ENCODE results near the gene PGC.
"Not testable (repeated sequence)": the region's sequence is repeated elsewhere in the genome, so short reads cannot be mapped to it uniquely, and the experiment has no call there.

The PGC gene

DNA sequence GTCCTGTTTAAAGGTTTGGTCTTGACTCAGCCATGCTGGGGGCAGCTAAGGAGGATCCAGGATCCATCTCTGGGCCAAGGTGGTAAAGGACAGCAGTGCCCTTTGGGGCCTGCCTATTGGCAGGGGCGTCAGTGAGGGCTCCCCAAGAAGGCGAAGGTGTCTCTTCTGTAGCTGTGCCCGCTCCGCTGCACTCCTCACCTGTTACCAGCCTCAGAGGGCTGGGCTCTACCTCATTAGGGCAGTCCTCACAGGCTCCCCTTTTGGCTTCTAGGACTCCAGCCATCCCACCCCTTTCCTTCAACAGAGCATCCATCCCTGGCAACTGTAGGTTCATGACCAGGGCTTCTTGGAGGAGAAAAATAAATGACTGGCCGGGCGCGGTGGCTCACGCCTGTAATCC lies 22.2 kb upstream of the PGC start:
- H3K36me3 ChIP-seq (ENCODE audit: insufficient read depth, low read length) = peaks cover 2% of the 10 kb centered on the region; the same call in 1 of the 2 replicates
- no peak overlapping the region for H3K4me3 ChIP-seq
- DNase-seq (ENCODE audit: low read depth, low spot score) = no peak
- TF ChIP-seq EZH2 (IDR thresholded peaks at IDR 0.05) (no peak), POLR2AphosphoS5 (IDR thresholded peaks at IDR 0.05; ENCODE audit: borderline replicate concordance, low read depth, low read length) (no peak), FOXP2 (optimal IDR thresholded peaks at IDR 0.05; ENCODE audit: control extremely low read depth, extremely low read length, insufficient read depth) (no peak)
- H3K9ac ChIP-seq (ENCODE audit: insufficient read length) = no peak overlapping the region
- H3K9me3 ChIP-seq (ENCODE audit: low read depth, low read length) = no peaks in the 10 kb centered on the region
- no peak overlapping the region for H3K27ac ChIP-seq

DNA sequence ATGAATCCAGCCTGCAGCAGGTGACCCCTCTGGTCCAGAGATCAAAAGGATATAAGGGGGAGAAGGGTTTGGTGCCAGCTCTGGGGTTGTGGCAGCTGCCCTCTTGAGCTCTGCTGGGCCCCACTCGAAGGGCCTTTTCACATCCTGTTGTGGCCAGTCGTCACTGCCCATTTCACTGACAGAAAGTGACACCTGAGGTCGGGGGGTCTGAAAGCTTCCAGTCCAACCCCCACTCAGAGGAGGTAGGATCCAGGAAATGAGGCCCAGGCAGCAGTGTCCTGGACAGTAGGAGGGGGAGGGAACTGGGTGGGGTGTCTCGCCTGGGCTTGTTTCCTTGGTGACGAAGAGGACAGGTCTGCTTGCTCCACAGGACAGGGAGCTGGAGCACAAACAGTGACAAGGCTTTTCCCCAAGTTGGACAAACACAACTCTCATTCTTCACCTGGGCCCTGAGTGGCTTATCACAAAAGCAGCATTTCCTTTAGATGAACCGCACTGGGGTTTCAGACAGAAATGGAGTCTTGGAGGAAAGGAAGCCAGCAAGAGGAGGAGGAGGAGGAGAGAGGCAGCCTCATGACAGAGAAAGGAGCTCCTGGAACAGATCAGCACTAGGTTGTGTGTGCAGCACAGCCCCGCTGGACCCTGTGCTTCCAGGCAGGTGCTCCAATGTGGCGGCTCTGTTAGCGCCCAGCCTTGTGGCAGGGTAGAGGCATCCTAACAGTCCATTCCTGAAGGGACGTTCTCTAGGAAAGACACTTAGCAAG lies 21.5 kb upstream of the PGC start:
- no peaks in the 10 kb centered on the region; the same call in 1 of the 2 replicates for H3K36me3 ChIP-seq (ENCODE audit: insufficient read depth, low read length)
- no peaks in the 10 kb centered on the region for H3K9me3 ChIP-seq (ENCODE audit: low read depth, low read length)
- no peak for DNase-seq (ENCODE audit: low read depth, low spot score)
- H3K4me3 ChIP-seq = no peak overlapping the region
- no peak overlapping the region for H3K9ac ChIP-seq (ENCODE audit: insufficient read length)
- H3K27ac ChIP-seq = no peak overlapping the region
- no peak for TF ChIP-seq POLR2AphosphoS5 (IDR thresholded peaks at IDR 0.05; ENCODE audit: borderline replicate concordance, low read depth, low read length)
- no peak for TF ChIP-seq FOXP2 (optimal IDR thresholded peaks at IDR 0.05; ENCODE audit: control extremely low read depth, extremely low read length, insufficient read depth)
- no peak for TF ChIP-seq EZH2 (IDR thresholded peaks at IDR 0.05)

DNA sequence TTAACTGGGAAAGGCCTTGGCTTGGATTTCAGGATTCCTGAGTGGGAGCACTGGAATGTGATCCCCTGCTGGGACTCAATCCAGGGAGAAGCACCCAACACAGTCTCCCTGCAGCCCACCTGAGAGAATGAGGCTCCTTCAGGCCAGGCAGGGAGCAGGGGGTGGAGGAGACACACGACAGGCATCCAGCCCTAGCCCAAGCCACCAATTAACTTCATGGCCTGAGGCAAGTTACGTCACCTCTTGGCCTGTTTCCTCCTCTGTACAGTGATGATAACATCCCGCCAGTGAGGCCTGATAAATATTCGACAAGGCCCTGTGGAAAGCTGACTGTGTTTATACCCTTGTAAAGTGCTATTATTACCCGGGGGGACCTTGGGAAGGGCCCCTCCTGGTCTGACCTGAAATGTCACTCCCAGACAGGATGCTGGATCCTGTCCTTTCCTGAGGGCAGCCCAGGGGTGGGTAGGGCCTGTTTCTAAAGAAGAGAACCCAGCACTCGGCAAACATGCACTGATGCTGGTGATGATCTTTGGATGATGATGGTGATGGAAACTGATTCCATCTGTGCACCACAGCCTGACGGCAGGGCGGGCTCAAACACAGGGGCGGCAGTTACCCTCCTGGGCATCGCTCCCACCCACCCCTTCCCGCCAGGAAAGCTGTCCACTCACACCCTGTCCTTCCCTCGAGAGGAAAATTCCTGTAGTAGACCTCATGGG lies 20.1 kb upstream of the PGC start:
- H3K4me3 ChIP-seq = no peak overlapping the region
- no peak for TF ChIP-seq FOXP2 (optimal IDR thresholded peaks at IDR 0.05; ENCODE audit: control extremely low read depth, extremely low read length, insufficient read depth)
- no peak for TF ChIP-seq POLR2AphosphoS5 (IDR thresholded peaks at IDR 0.05; ENCODE audit: borderline replicate concordance, low read depth, low read length)
- no peak for TF ChIP-seq EZH2 (IDR thresholded peaks at IDR 0.05)
- no peak overlapping the region for H3K27ac ChIP-seq
- no peaks in the 10 kb centered on the region for H3K9me3 ChIP-seq (ENCODE audit: low read depth, low read length)
- H3K36me3 ChIP-seq (ENCODE audit: insufficient read depth, low read length) = no peaks in the 10 kb centered on the region; the same call in 1 of the 2 replicates
- DNase-seq (ENCODE audit: low read depth, low spot score) = no peak
- no peak overlapping the region for H3K9ac ChIP-seq (ENCODE audit: insufficient read length)

DNA sequence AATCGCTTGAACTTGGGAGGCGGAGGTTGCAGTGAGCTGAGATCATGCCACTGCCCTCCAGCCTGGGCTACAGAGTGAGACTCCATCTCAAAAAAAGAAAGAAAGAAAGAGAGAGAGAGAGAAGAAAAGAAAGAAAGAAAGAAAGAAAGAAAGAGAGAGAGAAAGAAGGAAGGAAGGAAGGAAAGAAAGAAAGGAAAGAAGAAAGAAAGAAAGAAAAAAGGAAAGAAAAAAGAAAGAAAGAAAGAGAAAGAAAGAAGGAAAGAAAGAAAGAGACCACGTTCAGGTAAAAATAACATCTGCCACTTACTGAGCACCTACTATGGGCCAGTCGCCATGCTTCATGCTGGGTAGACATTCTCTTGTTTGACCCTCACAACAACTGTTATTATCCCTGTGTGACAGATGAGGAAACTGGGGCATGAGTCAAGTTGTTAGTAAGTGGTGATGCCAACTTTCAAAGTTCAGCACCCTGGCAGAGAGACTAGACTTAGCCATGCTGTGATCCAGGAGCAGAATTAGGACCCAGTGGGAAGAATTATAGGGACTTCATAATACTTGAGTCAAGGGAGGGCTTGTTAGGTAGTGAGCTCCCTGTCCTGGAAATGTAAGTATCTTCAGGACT lies 19.0 kb upstream of the PGC start:
- H3K36me3 ChIP-seq (ENCODE audit: insufficient read depth, low read length); H3K9ac ChIP-seq (ENCODE audit: insufficient read length); DNase-seq (ENCODE audit: low read depth, low spot score); H3K27ac ChIP-seq; H3K9me3 ChIP-seq (ENCODE audit: low read depth, low read length); H3K4me3 ChIP-seq: not testable (repeated sequence)

DNA sequence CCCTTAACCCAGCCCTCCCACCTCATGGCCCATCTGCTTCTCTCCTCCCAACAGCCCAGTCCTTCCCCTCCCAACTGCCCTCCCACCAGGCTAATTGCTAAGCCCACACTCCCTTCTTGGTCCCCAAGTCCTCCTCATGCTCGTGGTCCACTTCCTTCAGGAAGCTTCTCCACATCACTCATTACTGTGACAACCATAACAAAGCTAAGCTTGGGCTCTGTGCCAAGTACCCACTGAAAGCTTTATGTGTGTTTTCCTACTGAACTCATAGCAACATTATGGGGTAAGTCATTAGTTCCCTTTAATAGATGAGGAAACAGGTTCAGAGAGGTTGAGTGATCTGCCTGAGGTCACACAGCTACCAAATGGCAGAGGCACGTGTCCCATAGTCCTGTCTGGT lies 16.3 kb upstream of the PGC start:
- DNase-seq (ENCODE audit: low read depth, low spot score) = no peak
- Histone ChIP-seq H3K36me3 (ENCODE audit: insufficient read depth, low read length) (no peaks in the 10 kb centered on the region), H3K9me3 (ENCODE audit: low read depth, low read length) (no peaks in the 10 kb centered on the region), H3K9ac (ENCODE audit: insufficient read length) (no peak overlapping the region), H3K27ac (no peak overlapping the region), H3K4me3 (no peak overlapping the region)
- no peak for TF ChIP-seq EZH2 (IDR thresholded peaks at IDR 0.05)
- TF ChIP-seq FOXP2 (optimal IDR thresholded peaks at IDR 0.05; ENCODE audit: control extremely low read depth, extremely low read length, insufficient read depth) = no peak
- no peak for TF ChIP-seq POLR2AphosphoS5 (IDR thresholded peaks at IDR 0.05; ENCODE audit: borderline replicate concordance, low read depth, low read length)

DNA sequence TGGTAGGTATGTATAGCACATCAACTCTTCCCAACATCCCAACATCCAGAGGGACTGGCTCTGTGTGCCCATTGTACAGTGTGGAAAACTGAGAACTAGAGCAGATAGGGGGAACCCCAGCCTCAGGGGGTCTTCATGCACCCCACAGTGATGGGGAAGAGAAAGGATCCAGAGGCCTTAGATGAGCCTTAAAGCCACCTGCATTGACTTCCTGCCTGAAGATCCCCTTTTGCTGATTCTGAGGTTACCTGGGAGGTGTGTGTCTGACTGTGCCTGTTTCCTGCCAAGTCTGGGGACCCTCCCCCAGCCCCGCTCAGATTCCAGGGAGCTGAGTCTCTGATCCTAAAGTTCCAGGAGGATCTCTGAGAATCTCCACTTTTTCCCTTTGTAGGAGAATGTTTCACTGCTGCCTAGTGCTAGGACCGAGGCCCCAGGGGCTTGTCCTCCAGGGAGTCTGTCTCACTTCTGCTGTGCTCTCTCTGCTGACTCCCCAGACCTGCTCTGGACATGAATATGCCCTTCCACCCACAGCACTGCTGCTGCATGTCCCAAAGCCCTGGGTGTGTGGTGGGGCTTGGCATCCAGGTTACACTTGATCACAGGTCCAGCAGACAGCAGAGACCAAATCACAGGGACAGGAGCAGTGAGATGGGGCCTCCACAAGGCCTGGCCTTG lies 12.8 kb upstream of the PGC start:
- TF ChIP-seq EZH2 (IDR thresholded peaks at IDR 0.05) = no peak
- TF ChIP-seq FOXP2 (optimal IDR thresholded peaks at IDR 0.05; ENCODE audit: control extremely low read depth, extremely low read length, insufficient read depth) = no peak
- no peak for TF ChIP-seq POLR2AphosphoS5 (IDR thresholded peaks at IDR 0.05; ENCODE audit: borderline replicate concordance, low read depth, low read length)
- no peak for DNase-seq (ENCODE audit: low read depth, low spot score)
- Histone ChIP-seq H3K9me3 (ENCODE audit: low read depth, low read length) (no peaks in the 10 kb centered on the region), H3K27ac (no peak overlapping the region), H3K36me3 (ENCODE audit: insufficient read depth, low read length) (no peaks in the 10 kb centered on the region), H3K9ac (ENCODE audit: insufficient read length) (no peak overlapping the region), H3K4me3 (no peak overlapping the region)

DNA sequence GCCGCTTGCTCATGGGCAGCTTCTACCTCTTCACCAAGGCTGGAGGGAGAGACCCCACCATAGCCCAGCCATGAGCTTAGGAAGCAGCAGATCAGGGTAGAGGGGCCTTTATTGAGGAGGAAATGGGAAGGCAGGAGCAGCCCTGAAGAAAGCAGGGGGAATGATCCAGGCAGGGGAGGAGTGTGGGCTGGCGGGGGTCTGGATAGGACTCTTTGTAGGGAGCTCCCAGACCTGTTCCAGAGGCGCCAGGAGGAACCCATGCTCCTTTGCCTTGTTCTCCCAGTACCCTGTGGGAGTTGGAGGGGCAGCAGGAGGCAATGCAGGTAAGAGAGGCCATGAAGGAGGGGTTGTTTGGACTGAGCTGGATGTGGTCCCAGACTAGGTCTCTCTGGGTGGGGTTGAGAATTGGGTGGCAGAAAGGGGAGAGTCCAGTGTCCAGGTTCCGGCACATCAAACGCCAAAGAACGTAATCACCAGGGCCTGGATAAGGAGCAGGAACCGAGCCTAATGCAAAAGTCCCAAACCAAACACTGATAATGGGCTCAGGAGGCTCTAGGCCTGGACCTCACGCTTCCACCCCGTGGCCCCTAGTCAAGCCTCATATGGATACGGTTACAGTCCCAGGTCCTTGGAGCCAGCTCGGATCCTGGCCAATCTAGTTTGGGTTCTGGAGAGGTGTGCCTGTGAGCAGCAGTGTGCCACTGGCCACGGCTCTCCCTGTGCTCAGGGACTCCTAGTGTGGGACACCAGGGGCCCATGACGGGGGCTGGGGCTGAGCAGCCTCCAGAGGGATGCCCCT lies 12.1 kb upstream of the PGC start:
- no peak overlapping the region for H3K4me3 ChIP-seq
- H3K36me3 ChIP-seq (ENCODE audit: insufficient read depth, low read length) = no peaks in the 10 kb centered on the region
- no peak overlapping the region for H3K9ac ChIP-seq (ENCODE audit: insufficient read length)
- no peak for DNase-seq (ENCODE audit: low read depth, low spot score)
- no peak overlapping the region for H3K27ac ChIP-seq
- H3K9me3 ChIP-seq (ENCODE audit: low read depth, low read length) = no peaks in the 10 kb centered on the region
- TF ChIP-seq FOXP2 (optimal IDR thresholded peaks at IDR 0.05; ENCODE audit: control extremely low read depth, extremely low read length, insufficient read depth) (no peak), EZH2 (IDR thresholded peaks at IDR 0.05) (no peak), POLR2AphosphoS5 (IDR thresholded peaks at IDR 0.05; ENCODE audit: borderline replicate concordance, low read depth, low read length) (no peak)
